Measurements from ENCODE around the gene SPG7.

The SPG7 gene

DNA sequence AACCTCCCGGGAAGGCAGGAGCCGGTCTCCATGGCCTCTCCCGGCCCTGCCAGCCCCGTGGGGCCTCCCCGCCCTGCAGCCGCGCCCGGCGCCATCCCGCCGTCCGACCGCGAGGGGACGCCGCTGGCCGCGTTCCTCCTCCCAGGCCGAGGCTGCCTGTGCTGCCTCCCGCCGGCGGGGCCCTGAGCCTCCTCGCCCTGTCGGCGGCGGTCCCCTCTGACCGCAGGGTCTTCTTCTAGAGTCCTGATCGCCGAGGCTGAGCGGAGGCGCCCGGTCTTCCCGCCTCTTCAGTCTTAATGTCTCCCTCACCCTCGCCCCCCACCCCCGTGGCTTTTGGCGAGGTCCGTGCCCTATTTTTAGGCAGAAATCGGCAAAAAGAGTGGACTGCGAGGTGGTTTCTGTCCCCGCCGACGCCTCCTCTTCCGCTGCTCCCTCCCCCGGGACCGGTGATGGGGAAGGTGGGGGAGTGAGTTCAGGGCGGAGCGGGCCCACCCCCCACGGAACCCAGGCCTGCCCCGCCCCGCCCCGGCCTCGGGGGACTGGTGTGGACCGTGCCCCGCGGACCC lies 66.6 kb downstream of the SPG7 start:
- TF ChIP-seq, protein P1, sequence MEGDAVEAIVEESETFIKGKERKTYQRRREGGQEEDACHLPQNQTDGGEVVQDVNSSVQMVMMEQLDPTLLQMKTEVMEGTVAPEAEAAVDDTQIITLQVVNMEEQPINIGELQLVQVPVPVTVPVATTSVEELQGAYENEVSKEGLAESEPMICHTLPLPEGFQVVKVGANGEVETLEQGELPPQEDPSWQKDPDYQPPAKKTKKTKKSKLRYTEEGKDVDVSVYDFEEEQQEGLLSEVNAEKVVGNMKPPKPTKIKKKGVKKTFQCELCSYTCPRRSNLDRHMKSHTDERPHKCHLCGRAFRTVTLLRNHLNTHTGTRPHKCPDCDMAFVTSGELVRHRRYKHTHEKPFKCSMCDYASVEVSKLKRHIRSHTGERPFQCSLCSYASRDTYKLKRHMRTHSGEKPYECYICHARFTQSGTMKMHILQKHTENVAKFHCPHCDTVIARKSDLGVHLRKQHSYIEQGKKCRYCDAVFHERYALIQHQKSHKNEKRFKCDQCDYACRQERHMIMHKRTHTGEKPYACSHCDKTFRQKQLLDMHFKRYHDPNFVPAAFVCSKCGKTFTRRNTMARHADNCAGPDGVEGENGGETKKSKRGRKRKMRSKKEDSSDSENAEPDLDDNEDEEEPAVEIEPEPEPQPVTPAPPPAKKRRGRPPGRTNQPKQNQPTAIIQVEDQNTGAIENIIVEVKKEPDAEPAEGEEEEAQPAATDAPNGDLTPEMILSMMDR (IDR thresholded peaks at IDR 0.05; ENCODE audit: low read depth, low read length), result no peak
- Histone ChIP-seq H3K36me3 (no peaks in the 10 kb centered on the region), H3K27me3 (peaks cover 10% of the 10 kb centered on the region), H3K4me3 (ENCODE audit: low read depth, low read length) (no peak overlapping the region), H3K4me1 (peaks cover 3% of the 10 kb centered on the region; the same call in 1 of the 2 replicates), H3K9me3 (no peaks in the 10 kb centered on the region; the same call in 1 of the 2 replicates)
- peak; percentile 11 for DNase-seq

DNA sequence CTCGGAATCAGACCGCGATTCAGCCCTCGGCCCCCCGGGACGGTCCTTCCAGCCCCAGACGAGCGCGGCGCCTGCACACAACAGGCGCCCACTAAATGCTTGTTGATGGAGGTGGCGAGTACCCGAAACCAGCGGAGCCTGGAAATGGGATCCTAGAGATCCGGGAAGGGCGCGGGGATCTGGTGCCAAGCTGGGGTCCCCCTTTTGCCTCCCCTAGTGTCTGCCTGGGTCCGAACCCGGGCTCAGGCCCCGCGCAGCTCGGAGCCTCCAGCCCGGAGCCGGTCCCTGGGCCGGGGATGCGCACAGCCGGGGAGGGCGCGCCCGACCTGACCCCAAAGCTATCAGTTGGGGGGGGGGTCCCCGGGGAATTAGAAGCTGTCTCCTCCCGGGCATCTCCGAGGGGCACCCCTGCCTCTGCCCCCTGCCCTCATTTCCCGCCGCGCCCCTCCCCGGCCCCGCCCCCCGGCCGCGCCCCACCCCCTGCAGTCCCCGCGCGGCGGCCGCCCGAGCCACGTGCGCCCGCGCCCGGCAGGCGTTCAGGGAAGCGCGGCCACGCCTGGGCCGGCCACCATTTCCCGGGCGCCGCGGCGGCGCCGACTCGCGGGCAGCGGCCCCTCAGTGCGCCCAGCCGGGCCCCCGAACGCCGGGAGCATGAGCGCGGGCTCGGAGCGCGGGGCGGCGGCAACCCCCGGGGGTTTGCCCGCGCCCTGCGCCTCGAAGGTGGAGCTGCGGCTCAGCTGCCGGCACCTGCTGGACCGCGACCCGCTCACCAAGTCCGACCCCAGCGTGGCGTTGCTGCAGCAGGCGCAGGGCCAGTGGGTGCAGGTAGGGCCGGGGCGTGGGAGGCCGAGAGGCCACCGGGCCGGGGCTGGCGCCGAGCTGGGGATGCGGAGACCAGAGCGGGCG lies 67.3 kb downstream of the SPG7 start, which contains the start of gene CPNE7:
Gene CPNE7, plus strand, starts transcription at position 512 of the 906 bp plus-strand sequence. Its CDS starts 140 bp downstream, at position 652.
- Histone ChIP-seq H3K4me3 (ENCODE audit: low read depth, low read length) (peak within 1 kb of the TSS; percentile 44), H3K27me3 (peaks cover 10% of the 10 kb centered on the region), H3K4me1 (peaks cover 3% of the 10 kb centered on the region; the same call in 1 of the 2 replicates), H3K9me3 (no peaks in the 10 kb centered on the region; the same call in 1 of the 2 replicates), H3K36me3 (no peaks in the 10 kb centered on the region)
- TF ChIP-seq, protein P1 (IDR thresholded peaks at IDR 0.05; ENCODE audit: low read depth, low read length), result no peak
- peak; percentile 30 for DNase-seq

DNA sequence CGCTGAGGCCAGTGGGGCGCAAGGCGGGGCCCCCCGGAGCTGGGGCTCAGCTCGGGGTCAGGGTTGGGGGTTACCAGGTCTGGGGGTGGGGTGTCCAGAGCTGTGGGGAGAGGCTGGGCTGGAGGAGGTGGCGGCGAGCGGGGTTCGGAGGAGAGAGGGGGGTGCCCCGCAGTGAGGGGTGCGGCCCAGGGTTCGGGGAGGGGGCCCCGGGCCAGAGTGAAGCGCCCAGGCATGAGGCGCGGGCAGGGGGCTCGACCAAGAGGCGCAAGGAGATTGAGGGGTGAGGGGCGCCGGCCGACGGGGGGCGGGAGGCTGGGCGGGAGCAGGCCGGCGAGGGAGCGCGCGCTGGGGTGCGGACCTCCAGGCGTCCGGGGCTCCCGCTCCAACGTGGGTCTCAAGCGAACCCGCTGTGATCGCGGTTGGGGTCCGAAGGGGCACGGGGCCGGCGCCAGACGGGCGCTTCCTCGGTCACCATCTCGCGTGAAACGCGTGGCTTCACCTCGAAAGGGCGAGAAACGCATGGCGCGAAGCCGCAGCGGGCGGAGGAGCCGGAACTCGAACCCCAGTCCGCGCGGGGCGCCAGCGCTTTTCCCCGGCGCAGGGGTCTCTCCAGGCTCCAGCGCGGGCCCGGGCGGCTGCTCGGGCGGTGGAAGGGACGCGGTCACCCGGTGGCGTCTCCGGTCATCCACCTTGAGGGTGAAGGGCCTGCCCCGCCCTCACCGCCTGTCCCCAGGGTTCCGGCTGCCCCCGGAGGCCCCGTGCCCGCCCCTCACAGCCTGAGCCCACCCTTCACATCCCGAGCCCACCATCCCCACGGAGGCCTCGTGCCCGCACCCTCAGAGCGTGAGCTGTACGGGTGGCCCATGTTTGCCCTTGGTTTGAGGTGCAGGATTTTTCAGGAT lies 68.2 kb downstream of the SPG7 start:
- peaks cover 3% of the 10 kb centered on the region; the same call in 1 of the 2 replicates for H3K4me1 ChIP-seq
- H3K9me3 ChIP-seq, result no peaks in the 10 kb centered on the region; the same call in 1 of the 2 replicates
- no peaks in the 10 kb centered on the region for H3K36me3 ChIP-seq
- peaks cover 10% of the 10 kb centered on the region for H3K27me3 ChIP-seq
- TF ChIP-seq, protein P1 (IDR thresholded peaks at IDR 0.05; ENCODE audit: low read depth, low read length), result no peak
- peak overlapping the region; percentile 44 for H3K4me3 ChIP-seq (ENCODE audit: low read depth, low read length)
- peak; percentile 11 for DNase-seq

DNA sequence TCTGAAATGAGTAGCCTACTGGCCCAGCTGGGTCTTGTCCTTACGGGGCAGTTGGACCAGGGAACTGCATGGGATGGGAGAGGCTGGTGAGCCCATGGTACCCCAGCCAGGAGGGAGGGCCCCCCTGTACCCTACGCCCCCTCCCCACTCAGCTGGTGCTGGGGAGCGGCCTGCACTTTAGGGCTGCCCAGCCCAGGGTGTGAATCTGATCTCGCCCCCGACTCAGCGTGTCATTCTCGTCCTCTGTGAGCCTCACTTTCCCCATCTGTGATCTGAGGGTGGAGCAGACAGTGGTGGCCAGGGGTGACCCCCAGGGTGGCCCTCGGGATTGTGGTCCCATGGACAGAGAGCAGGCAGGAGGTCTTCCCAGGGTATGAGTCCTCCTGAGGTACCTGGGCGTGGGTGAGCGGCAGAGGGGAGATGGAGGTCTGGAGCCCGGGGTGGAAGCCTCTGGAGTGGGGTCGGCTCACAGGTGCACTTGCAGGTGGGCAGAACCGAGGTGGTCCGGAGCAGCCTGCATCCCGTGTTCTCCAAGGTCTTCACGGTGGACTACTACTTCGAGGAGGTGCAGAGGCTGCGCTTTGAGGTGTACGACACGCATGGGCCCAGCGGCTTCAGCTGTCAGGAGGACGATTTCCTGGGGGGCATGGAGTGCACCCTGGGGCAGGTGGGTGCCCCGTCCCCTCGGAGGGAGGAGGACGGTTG lies 69.0 kb downstream of the SPG7 start:
- Histone ChIP-seq H3K27me3 (peaks cover 10% of the 10 kb centered on the region), H3K36me3 (no peaks in the 10 kb centered on the region)

DNA sequence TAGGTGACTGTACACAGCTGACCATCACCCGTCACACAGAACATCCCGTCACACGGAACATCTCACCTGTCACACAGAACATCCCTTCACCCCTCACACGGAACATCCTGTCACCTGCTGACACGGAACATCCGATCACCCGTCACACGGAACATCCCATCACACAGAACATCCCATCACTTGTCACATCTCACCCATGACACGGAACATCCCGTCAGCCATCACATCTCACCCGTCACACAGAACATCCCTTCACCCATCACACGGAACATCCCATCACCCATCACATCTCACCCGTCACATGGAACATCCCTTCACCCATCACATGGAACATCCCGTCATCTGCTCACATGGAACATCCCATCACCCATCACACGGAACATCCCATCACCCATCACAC lies 71.1 kb downstream of the SPG7 start:
- Histone ChIP-seq H3K4me1 (no peaks in the 10 kb centered on the region), H3K36me3 (peaks cover 5% of the 10 kb centered on the region), H3K27me3 (peaks cover 10% of the 10 kb centered on the region), H3K9me3 (no peaks in the 10 kb centered on the region; the same call in 1 of the 2 replicates), H3K4me3 (ENCODE audit: low read depth, low read length) (no peak overlapping the region)
- TF ChIP-seq, protein P1 (IDR thresholded peaks at IDR 0.05; ENCODE audit: low read depth, low read length), result no peak
- no peak for DNase-seq

More for the DNA sequence above, 69.0 kb downstream of the SPG7 start:
- peak overlapping the region; percentile 44 for H3K4me3 ChIP-seq (ENCODE audit: low read depth, low read length)
- no peaks in the 10 kb centered on the region; the same call in 1 of the 2 replicates for H3K9me3 ChIP-seq
- H3K4me1 ChIP-seq, result peaks cover under 1% of the 10 kb centered on the region; the same call in 1 of the 2 replicates
- DNase-seq, result no peak
- TF ChIP-seq, protein P1 (IDR thresholded peaks at IDR 0.05; ENCODE audit: low read depth, low read length), result no peak

Measured in BE2C (cell line).